CD8-positive, alpha-beta memory T cell (primary cell): Measurements from ENCODE around the gene IPO9. TPM values are rescaled to one million over a fixed set of nuclear protein-coding genes. Genes with fewer than 3 reads are reported as not detected.
A peak's percentile ranks its signal among the peaks of the same experiment; 100 is the strongest.
"Not testable (repeated sequence)": the region's sequence is repeated elsewhere in the genome, so short reads cannot be mapped to it uniquely, and the experiment has no call there.

Experiments used
- CTCF ChIA-PET: fragments of 350-600 bp; sonication (Branson Sonifier 250); formaldehyde crosslinking; loops from one replicate; lab custom pipeline; 2021; ENCODE audit warnings: antibody characterized with exemption; lab: Charles Lee
- POLR2A ChIA-PET: fragments of 350-600 bp; sonication (Branson Sonifier 250); formaldehyde crosslinking; loops from one replicate; lab custom pipeline; 2021; ENCODE audit warnings: antibody characterized with exemption; lab: Charles Lee
- DNase-seq, 5 donors: peaks; one replicate each; pipeline versions ENCODE4 v3.0.0 to v3.0.0-alpha.2; 2020 to 2022; ENCODE audit warnings: mixed read lengths in 1 of 5
- H3K27ac ChIP-seq: one replicate; pipeline ENCODE4 v1.7.0; 2013; ENCODE audit warnings: low read depth, mild to moderate bottlenecking, low read length, moderate library complexity
- H3K27me3 ChIP-seq: 2 replicates; pipeline ENCODE4 v1.7.0; 2013; ENCODE audit warnings: low read length, mild to moderate bottlenecking; ENCODE audit not compliant: insufficient read depth, poor library complexity, severe bottlenecking
- H3K36me3 ChIP-seq: 2 replicates; pipeline ENCODE4 v1.7.0; 2013; ENCODE audit warnings: mild to moderate bottlenecking, low read length, moderate library complexity; ENCODE audit not compliant: insufficient read depth
- H3K4me1 ChIP-seq: 2 replicates; pipeline ENCODE4 v1.7.0; 2013; ENCODE audit warnings: mild to moderate bottlenecking, low read length, moderate library complexity; ENCODE audit not compliant: insufficient read depth
- H3K4me3 ChIP-seq: 2 replicates; pipeline ENCODE4 v1.7.0; 2013; ENCODE audit warnings: mild to moderate bottlenecking, low read length
- H3K9me3 ChIP-seq: 2 replicates; pipeline ENCODE4 v1.7.0; 2013; ENCODE audit warnings: mild to moderate bottlenecking, low read length
- H3K27ac Mint-ChIP-seq, 8 donors: one replicate each; pipeline ENCODE4 v1.8.0; 2020 to 2021; ENCODE audit warnings: mixed read lengths in 8 of 8, mild to moderate bottlenecking in 6 of 8, inconsistent platforms in 3 of 8, moderate library complexity in 3 of 8
- H3K27me3 Mint-ChIP-seq, 2 donors: one replicate each; pipeline ENCODE4 v1.8.0; 2020 to 2021; ENCODE audit warnings: mixed read lengths in 2 of 2, mild to moderate bottlenecking in 1 of 2, moderate library complexity in 1 of 2
- H3K36me3 Mint-ChIP-seq, 3 donors: one replicate each; pipeline ENCODE4 v1.8.0; 2020 to 2021; ENCODE audit warnings: mixed read lengths in 3 of 3, inconsistent platforms in 1 of 3, mild to moderate bottlenecking in 1 of 3
- H3K4me1 Mint-ChIP-seq, 3 donors: one replicate each; pipeline ENCODE4 v1.8.0; 2020 to 2021; ENCODE audit warnings: mixed read lengths in 3 of 3, inconsistent platforms in 1 of 3, mild to moderate bottlenecking in 1 of 3
- H3K4me3 Mint-ChIP-seq, 7 donors: one replicate each; pipeline ENCODE4 v1.8.0; 2020 to 2021; ENCODE audit warnings: mixed read lengths in 7 of 7, mild to moderate bottlenecking in 6 of 7, moderate library complexity in 4 of 7, inconsistent platforms in 2 of 7
- H3K9me3 Mint-ChIP-seq, 5 donors: one replicate each; pipeline ENCODE4 v1.8.0; 2020 to 2022; ENCODE audit warnings: mixed read lengths in 5 of 5, mild to moderate bottlenecking in 3 of 5, moderate library complexity in 2 of 5, inconsistent platforms in 1 of 5
- polyA plus RNA-seq: library from polyadenylated mRNA; unstranded; fragments of 300-500 nt; fragmentation: Illumina TruSeq; gene quantifications from one replicate; pipeline ENCODE4 v1.2.3, GENCODE V29; 2021
- total RNA-seq, 2 experiments: library from RNA; stranded (reverse); gene quantifications; one replicate each; pipeline ENCODE4 v1.2.3, GENCODE V29; 2021

Gene IPO9
- total and polyA plus RNA-seq, 3 experiments from 2014 or later, result 27.8 to 71.2 (median 65.2) TPM

- Mint-ChIP-seq H3K4me3 (peak overlapping the region in 2 of 7 donors; percentile 25 to 51), H3K27me3 (no peaks in the 10 kb centered on the region), H3K9me3 (no peaks in the 10 kb centered on the region), H3K4me1 (peaks cover 32 to 43% (median 38%) of the 10 kb centered on the region in 3 donors), H3K36me3 (peaks cover 0 to 8% (median 0%) of the 10 kb centered on the region in 3 donors), H3K27ac (peak overlapping the region in 1 of 8 donors; percentile 79)
- no peaks in the 10 kb centered on the region for H3K27me3 ChIP-seq
- H3K27ac ChIP-seq, result no peak overlapping the region
- DNase-seq, result no peak
- peaks cover 28% of the 10 kb centered on the region for H3K4me1 ChIP-seq
- CTCF ChIA-PET, result interaction anchor here (1.1 kb wide), 1 partner anchor 321 kb away, joined by 3 read pairs; the partner anchor contains the start of gene CSRP1
- H3K36me3 ChIP-seq, result no peaks in the 10 kb centered on the region
- H3K4me3 ChIP-seq, result no peak overlapping the region
- no peaks in the 10 kb centered on the region for H3K9me3 ChIP-seq
- POLR2A ChIA-PET, result no interaction called here
These were observed 1.4 kb upstream of the IPO9 start for GRCh38 chr1:201827321-201828216.

GRCh38 chr1:201828217-201828819 is 639 bp upstream of the IPO9 start:
- Mint-ChIP-seq H3K36me3 (peaks cover 0 to 8% (median 0%) of the 10 kb centered on the region in 3 donors), H3K27ac (peak overlapping the region in 4 of 8 donors; percentile 79 to 99 (median 96)), H3K4me3 (peak overlapping the region in 4 of 7 donors; percentile 3 to 98 (median 98)), H3K9me3 (no peaks in the 10 kb centered on the region), H3K4me1 (peaks cover 35 to 49% (median 42%) of the 10 kb centered on the region in 3 donors), H3K27me3 (no peaks in the 10 kb centered on the region)
- no peaks in the 10 kb centered on the region for H3K9me3 ChIP-seq
- no peak for DNase-seq
- peaks cover 28% of the 10 kb centered on the region for H3K4me1 ChIP-seq
- ChIA-PET POLR2A (interaction anchor here (1.1 kb wide), 1 partner anchor 144 kb away, joined by 3 read pairs; no protein-coding TSS in a partner anchor), CTCF (interaction anchor here (1.1 to 1.2 kb wide), 2 partner anchors 11 to 322 kb away, joined by 3 to 4 read pairs; partner anchors contain the start of gene CSRP1)
- no peaks in the 10 kb centered on the region for H3K27me3 ChIP-seq
- H3K36me3 ChIP-seq, result no peaks in the 10 kb centered on the region
- no peak overlapping the region for H3K4me3 ChIP-seq
- peak overlapping the region; percentile 15 for H3K27ac ChIP-seq

- peak overlapping the region in 5 of 8 donors; percentile 1 to 79 (median 31) for H3K27ac Mint-ChIP-seq
- Histone ChIP-seq H3K4me3 (no peak overlapping the region), H3K27me3 (no peaks in the 10 kb centered on the region), H3K4me1 (peaks cover 28% of the 10 kb centered on the region), H3K27ac (no peak overlapping the region), H3K36me3 (no peaks in the 10 kb centered on the region), H3K9me3 (no peaks in the 10 kb centered on the region)
- DNase-seq, result peak in 1 of 5 donors; percentile 38
- no peaks in the 10 kb centered on the region for H3K27me3 Mint-ChIP-seq
- H3K4me3 Mint-ChIP-seq, result peak overlapping the region; percentile 70 to 98 (median 97)
- peaks cover 0 to 26% (median 0%) of the 10 kb centered on the region in 3 donors for H3K36me3 Mint-ChIP-seq
- H3K4me1 Mint-ChIP-seq, result peaks cover 52 to 75% (median 64%) of the 10 kb centered on the region in 3 donors
- ChIA-PET POLR2A (no interaction called here), CTCF (no interaction called here)
- no peaks in the 10 kb centered on the region for H3K9me3 Mint-ChIP-seq
These were observed 2.4 kb downstream of the IPO9 start for GRCh38 chr1:201831371-201831770.

GRCh38 chr1:201834621-201835020 is 5.7 kb downstream of the IPO9 start:
- Histone ChIP-seq H3K36me3 (no peaks in the 10 kb centered on the region), H3K27ac (no peak overlapping the region), H3K27me3 (no peaks in the 10 kb centered on the region), H3K4me1 (peaks cover 22% of the 10 kb centered on the region), H3K9me3 (no peaks in the 10 kb centered on the region), H3K4me3 (no peak overlapping the region)
- peaks cover 53 to 82% (median 72%) of the 10 kb centered on the region in 3 donors for H3K4me1 Mint-ChIP-seq
- no peak for DNase-seq
- POLR2A ChIA-PET, result no interaction called here
- H3K9me3 Mint-ChIP-seq, result no peaks in the 10 kb centered on the region
- no peak overlapping the region for H3K4me3 Mint-ChIP-seq
- no peaks in the 10 kb centered on the region for H3K27me3 Mint-ChIP-seq
- CTCF ChIA-PET, result no interaction called here
- no peak overlapping the region for H3K27ac Mint-ChIP-seq
- peaks cover 0 to 38% (median 3%) of the 10 kb centered on the region in 3 donors for H3K36me3 Mint-ChIP-seq

- Mint-ChIP-seq H3K36me3 (peaks cover 0 to 58% (median 3%) of the 10 kb centered on the region in 3 donors), H3K4me3 (no peak overlapping the region), H3K4me1 (peaks cover 43 to 75% (median 74%) of the 10 kb centered on the region in 3 donors), H3K9me3 (no peaks in the 10 kb centered on the region), H3K27ac (no peak overlapping the region), H3K27me3 (no peaks in the 10 kb centered on the region)
- Histone ChIP-seq H3K36me3 (no peaks in the 10 kb centered on the region), H3K4me3 (no peak overlapping the region), H3K4me1 (peaks cover 3% of the 10 kb centered on the region), H3K9me3 (no peaks in the 10 kb centered on the region), H3K27me3 (no peaks in the 10 kb centered on the region), H3K27ac (no peak overlapping the region)
- CTCF ChIA-PET, result interaction anchor here (0.7 to 1.1 kb wide), 2 partner anchors 9 to 58 kb away, joined by 3 to 4 read pairs; partner anchors contain the start of gene IPO9
- DNase-seq, result no peak
- POLR2A ChIA-PET, result no interaction called here
These were observed 9.4 kb downstream of the IPO9 start for GRCh38 chr1:201838381-201838780.

- H3K4me3 ChIP-seq, H3K9me3 Mint-ChIP-seq, H3K27ac ChIP-seq, H3K36me3 ChIP-seq, H3K9me3 ChIP-seq, DNase-seq, POLR2A ChIA-PET, H3K27me3 ChIP-seq, H3K27me3 Mint-ChIP-seq, H3K27ac Mint-ChIP-seq, H3K4me3 Mint-ChIP-seq, H3K4me1 ChIP-seq: not testable (repeated sequence)
- CTCF ChIA-PET, result interaction anchor here (0.7 to 1.1 kb wide), 2 partner anchors 10 to 57 kb away, joined by 3 to 4 read pairs; partner anchors contain the start of gene IPO9
- Mint-ChIP-seq H3K36me3 (peaks cover 0 to 59% (median 3%) of the 10 kb centered on the region in 3 donors), H3K4me1 (peaks cover 42 to 76% (median 72%) of the 10 kb centered on the region in 3 donors)
These were observed 10.1 kb downstream of the IPO9 start for GRCh38 chr1:201839089-201839488.

GRCh38 chr1:201840055-201840454 is 11.1 kb downstream of the IPO9 start:
- CTCF ChIA-PET, result interaction anchor here (2.7 kb wide), 1 partner anchor 10 kb away, joined by 9 read pairs; the partner anchor contains the start of gene IPO9

More at GRCh38 chr1:201840055-201840454, 11.1 kb downstream of the IPO9 start:
- Histone ChIP-seq H3K4me3 (no peak overlapping the region), H3K4me1 (peaks cover 3% of the 10 kb centered on the region), H3K27me3 (no peaks in the 10 kb centered on the region), H3K27ac (no peak overlapping the region), H3K36me3 (no peaks in the 10 kb centered on the region), H3K9me3 (no peaks in the 10 kb centered on the region)
- no peak overlapping the region for H3K4me3 Mint-ChIP-seq
- no peaks in the 10 kb centered on the region for H3K9me3 Mint-ChIP-seq
- peaks cover 34 to 69% (median 66%) of the 10 kb centered on the region in 3 donors for H3K4me1 Mint-ChIP-seq
- H3K36me3 Mint-ChIP-seq, result peaks cover 0 to 54% (median 3%) of the 10 kb centered on the region in 3 donors
- DNase-seq, result no peak
- no peaks in the 10 kb centered on the region for H3K27me3 Mint-ChIP-seq
- no peak overlapping the region for H3K27ac Mint-ChIP-seq
- POLR2A ChIA-PET, result no interaction called here
